Endometrium (tissue), 2 donors: Measurements from ENCODE around the gene SAMSN1.

Source experiments
- FAIRE-seq: peaks from 2 replicates; lab custom pipeline; 2012; peaks lifted over from hg19 to GRCh38; lab: Jason Lieb, UNC
- donor health status: control.
- donor health status: control.

The SAMSN1 gene

DNA sequence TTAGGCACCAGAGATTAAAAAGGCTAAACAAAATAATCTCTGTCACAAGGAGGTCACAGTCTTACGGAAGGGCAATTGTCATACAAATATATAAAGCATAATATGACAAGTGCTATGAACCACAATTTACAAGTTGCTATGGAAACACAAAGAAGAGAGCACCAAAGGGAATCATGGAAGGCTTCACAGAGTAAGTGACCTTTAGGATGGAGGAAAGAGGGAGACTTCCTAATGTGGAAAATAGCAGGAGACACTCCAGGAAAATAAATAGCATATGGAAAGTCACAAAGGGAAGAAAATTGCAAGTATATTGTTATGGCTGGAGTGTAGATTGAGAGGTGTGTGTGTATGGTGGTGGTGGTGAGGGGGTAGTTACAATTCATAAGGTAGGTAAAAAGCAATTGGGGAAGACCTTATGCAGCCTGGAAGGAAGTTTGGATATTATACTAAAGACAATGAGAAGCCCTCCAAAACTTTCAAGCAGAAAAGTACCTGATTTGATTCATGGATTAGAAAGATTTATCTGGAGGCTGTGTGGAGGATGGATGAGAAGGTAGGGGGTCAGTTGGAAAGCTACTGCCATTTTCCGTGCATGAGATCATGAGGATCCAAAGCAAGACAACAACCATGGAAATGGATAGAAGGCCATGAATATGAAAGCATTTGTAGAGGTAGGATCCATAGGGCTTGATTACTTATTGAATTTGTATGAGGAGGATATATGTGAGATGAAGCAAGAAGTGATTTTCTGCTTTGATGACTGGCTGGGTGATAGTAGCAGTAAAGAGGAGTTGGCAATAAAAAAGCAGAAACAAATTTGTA lies 61.7 kb downstream of the SAMSN1 start:
- FAIRE-seq, result no peak

DNA sequence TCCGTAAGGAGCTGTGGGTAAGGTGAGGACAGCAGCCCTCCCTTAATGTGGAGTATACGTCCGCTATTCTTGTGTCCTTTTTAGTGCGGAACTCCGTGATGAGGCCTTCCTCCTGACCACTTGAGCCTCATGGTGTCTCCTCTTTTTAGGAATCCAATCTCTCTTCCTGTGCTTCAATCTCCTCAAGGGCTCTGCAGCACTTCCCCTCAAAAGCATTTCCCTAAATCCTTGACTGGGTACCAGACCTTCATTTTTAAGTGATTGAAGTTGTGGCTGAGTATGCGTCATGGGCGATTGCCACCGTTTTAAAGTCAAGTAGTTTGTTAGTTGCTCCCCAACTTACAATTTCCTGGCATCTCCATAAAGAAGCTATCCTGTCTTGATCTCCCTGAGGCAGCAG lies 62.8 kb downstream of the SAMSN1 start:
- FAIRE-seq, result no peak

DNA sequence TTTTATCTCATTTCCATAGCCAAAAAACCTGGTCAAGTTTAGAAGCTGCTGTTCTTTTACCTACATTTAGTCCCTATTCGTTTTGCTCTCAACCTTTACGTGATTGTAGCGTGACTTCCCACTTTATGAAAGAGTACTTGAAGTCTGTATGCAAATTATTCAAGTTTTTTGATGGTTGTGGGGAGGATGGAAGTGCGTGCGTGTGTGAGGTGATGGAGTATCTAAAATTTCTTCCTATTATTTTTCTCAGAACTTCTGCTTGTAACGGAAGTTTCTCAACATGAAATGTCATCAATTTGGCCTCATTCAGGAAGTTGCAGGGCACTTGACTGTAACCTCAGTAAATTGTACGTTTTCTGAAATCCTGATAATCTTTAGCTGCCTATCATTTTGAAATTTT lies 64.0 kb downstream of the SAMSN1 start:
- no peak for FAIRE-seq

DNA sequence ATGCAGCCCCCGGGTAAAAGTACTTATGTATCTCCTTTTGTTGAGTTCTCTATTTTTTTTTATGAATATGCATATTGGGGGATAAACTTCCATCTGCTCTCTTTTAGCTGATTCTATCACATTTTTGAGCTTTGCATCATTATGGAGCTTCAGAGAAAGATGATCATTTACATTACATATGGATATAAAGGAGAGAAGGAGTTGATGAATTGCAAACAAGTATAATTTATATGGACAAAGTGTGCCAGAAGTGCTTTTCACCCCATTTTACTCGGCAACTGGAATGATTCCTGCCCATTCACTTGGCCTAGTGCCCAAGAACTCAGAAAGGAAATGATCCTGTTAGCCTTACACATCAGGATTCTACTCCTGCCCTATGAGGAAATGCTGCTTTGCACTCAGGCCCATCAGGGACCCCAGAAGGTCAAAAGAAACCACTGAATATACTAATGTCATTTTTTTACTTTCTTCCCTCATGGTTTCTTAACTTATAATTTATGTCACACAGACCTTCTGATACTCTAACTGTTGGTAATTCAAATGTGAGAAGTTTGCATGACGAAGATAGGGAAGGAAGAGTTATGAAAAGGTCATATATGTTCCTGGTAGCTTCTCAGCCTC lies 65.6 kb downstream of the SAMSN1 start:
- no peak for FAIRE-seq

DNA sequence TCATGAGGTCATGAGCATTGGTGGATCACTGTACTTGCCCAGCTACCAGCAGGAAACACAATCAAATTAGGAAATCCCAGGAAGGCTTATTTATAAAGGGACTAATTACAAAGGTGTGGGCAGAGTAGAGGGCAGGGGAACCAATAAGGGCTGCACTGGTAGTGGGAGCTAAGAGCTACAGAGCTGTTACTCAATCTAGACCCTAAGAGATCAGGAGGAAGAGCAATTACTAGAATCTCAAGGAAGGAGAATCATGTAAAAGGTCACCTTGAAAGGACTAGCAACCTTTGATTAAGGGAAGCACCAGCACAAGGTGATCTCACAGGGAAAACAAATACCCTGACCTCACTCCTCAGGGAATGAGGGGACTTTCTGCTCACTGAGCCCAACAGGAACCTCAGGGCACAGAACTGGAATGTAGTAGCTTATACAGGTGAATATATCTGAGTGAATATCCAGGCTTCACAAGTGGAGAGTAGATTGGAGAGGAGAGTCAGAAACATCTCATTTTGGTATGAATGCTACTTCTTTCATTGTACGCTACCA lies 66.8 kb downstream of the SAMSN1 start:
- no peak for FAIRE-seq

DNA sequence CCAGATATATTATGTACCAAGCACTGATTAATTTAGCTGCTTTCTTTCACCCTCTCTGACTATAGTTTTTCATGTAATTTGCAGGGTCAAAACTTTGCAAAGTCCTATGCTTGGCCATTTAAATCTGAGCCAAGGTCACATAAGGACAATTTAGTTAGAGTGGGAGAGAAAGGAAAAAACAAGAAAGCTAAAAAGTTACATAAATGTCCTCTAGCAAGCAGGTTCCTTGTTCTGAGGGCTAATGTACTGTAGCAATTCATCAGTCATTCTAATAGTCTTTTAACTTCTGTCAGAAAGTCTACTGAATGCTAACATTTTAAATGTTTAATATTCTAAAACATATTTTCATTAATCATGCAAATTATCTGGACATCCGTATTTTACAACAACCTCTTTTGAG lies 68.3 kb downstream of the SAMSN1 start:
- FAIRE-seq, result no peak

DNA sequence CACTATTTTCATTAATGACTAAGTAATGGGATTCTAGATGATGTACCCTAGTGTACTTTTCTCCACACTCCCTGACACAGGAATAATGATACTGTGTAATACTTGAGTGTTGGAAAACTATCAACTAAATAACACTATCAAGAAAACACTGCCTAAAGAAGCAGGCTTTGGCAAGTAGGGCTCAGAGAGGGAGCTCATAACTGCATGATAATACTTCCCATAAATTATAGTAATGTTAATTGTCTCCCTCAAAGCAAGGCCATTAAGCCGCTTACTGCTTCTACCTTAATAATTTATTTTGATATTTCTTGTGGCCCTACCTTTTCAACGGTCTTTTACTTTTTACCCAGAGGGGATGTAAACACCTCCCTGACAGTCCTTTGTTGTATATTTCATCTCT lies 69.0 kb downstream of the SAMSN1 start:
- FAIRE-seq, result no peak

DNA sequence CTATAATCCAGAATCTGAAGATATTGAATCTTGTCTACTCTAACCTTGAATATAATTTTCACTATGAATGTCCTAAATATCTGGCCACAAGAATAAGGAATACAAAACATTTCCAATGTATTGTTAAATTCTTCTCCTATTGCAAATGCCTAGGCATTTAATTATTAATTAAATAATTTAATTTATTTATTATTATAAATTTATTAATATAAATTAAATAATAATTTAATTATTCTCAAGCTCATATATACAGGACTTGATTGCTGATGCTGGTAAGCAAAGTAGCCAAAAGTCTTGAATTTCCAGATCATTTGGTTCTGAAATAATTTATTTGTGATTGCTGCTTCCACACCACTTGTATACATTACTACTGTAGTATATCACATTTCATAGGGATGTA lies 71.1 kb downstream of the SAMSN1 start:
- FAIRE-seq, result no peak

DNA sequence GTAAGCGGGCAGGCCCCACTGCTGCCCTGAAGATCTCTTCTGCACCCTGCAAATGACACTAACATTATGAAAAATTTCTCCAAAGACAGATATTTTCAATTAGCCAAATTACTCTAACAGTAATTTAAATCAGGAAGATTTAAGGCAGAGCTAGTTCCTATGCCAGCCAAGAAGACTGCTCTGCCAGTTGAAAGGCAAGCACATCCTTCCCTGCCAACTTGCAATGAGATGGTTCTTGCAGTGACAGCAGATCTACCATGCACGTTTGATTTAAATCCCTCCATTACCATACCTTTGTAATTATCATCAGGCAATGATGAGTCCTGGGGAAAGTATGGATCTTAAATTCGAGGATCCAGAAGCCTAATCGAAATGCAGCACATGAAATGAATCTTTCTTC lies 76.5 kb downstream of the SAMSN1 start:
- FAIRE-seq, result no peak

DNA sequence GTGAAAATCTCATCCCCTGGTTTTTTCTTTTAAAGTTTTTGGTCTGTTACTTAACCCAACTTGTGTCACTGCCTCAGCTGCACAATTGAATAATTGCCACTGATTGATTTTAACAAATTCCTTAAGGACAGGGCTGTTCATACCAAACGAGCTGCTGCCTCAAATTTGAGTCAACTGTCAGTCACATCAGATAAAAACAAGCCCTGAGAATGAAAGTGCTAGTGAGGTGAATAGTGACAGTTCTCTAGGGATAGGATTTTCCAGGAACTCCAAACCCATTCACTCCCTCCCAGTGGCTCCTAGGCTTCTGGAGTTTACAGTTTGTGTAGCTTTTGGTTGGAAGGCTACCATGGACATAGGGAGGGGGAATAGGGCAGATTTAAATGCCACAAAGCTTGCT lies 79.4 kb downstream of the SAMSN1 start:
- FAIRE-seq, result no peak

DNA sequence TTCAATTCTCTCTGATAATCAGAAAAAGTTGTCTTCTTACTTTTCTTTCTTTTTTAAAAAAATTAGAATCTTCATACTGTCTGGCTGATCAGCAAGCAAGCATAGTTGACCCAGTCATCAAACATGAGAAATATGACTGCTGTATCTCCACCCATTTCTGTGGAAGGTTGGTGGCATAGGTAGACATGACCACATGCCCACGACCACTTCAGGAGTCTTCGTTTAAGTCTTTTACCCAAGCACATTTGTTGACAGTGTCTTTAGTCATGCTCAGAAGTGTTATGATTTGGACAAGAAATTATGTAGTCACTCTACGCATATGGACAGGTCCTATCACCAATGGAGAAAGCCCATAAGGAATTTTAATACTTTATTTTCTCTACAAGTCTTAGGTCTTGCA lies 88.4 kb downstream of the SAMSN1 start:
- no peak for FAIRE-seq

DNA sequence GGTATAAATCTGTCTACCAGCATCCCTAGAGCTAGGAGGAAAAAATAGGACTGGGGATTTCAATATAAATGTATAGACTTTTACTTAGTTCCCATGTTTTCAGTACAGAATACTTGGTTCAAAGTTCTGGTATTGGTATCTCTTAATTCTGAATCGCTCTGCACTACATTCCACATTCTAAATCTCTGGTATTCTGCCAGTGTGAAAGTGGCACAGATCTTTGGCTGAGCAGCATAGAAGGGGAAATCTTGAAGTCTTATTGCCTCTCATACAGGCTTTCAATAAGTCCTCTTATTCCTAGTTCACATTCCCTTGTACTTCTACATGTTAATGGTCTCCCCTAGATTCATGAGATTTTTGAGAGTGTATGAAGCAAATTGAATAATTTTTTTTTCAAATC lies 89.2 kb downstream of the SAMSN1 start:
- FAIRE-seq, result no peak

DNA sequence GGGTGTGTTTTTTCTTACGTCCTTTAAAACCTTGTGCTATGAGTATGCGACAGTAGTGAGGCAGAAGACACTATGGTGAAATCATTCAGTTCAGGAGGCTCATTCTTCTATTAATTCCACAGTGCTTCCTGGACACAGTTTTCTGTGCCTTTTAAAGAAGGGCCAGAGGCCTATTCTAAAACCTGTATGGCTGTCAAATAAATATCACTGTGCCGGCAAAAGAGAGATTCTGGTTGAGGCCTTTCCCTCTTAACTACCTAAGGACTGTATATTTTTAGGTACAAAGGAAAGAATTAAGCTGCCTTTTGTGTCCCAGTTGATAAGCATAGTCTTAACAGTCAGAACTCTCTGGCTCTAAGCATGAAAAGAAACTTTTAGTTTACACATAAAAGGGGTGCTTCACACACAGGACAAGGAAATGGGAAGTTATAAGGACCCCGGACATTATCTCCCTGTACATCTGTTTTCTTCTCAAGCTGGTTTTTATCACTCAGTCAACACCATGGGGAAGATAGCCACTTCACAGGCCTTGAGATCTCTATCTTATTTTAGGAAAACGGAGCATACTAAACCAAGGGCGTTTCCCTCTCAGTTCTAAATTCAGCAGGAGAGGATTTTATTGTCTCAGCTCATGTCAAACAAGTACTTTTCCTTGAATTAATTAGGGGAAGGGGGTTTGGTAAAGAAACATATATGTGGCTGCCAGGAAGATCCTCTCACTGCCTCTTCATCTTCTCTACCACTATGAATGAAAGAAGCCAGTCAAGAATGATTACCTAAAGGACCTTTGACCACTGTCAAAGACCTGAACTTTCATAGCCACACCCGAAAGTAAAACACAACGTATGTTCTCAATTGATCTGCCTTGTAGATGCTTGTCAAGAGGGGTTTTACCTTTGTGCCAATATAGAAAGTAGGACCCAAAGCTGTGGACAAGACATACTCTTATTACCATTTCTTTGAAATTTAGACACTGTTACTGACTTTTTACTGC lies 91.8 kb downstream of the SAMSN1 start:
- FAIRE-seq, result no peak

DNA sequence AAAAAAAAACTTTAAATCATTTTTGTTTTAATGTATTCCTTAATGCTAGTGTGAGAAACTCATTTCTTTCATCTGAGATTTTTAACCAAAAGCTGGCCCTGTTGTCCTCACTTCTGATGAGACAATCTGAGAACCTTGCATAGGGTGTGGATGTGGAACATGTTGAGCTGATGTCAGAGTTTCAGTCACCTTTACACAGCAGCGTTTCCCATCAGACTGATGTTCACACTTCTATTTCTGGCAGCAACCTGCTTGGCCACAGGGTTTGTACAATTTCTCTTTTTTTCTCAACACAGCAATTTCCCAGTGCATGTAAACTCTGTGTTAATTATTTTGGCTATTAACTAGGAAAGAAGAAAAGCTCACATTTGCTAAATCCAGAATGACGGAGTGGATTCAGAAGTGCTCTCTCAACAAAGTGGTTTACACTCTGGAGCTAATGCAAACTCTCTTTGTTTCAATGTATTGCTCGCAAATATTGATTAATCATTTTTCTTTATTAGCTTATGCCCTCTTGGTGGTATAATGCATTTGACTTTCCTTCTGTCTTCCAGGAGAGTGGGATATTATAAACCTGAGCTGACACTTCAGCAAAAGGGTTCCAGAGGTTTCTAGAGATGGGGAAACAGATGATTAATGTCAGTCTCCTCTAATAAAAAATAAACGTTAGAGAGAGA lies 92.6 kb downstream of the SAMSN1 start:
- FAIRE-seq, result no peak

DNA sequence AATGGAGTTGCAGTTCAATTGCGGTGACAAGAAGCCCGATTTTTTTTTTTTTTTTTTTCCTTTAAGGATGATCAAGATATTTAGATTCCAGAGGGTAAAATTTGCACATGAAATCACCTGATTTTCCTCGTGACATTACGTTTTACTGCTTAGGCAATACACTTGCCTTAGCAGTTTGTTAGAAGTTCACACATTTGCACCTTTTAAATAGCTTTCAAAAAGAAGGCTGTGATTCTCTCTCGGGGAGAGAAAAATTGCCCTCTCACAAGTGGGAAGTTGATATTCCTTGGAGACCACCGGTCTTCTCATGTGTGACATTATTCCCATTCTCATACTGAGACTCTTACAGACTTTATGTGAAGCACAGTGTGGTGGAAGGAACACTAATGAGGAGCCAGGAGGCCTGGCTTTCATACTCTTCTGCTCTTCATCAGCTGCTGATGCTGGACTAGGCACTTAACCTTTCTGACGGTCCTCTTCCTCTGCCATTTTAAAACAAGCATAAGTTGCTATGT lies 93.3 kb downstream of the SAMSN1 start:
- no peak for FAIRE-seq

DNA sequence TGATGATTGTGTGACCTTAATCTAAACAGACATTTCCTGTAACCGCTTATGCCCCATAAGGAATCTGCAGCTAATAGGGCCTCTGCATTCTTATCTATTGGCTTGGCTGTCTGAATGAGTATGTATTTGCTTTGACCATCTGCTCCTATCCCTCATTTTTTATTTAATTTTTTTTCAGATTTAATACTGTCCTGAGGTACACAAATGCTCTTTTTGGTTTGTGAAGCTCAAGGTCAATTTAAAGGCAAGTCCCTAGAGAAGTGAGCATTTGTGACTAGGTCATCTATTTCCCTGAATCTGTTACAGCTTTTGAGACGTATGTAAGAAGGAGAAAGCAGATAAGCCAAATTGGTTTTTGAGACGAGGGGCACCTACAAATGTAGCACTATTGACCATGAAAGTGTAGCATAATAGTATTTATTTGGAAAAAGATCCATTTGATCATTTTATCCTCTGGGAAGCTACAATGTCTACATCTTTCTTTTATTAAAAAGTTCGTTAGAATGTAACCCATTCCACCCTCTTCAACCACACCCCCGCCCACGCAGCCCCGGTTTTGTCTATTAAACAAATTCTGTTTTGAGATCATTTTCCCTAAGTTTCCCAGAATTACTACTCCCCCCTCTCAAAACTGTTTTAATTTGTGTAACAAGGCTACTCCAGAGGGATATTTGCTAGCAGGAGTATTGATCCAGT lies 93.9 kb downstream of the SAMSN1 start:
- FAIRE-seq, result no peak

DNA sequence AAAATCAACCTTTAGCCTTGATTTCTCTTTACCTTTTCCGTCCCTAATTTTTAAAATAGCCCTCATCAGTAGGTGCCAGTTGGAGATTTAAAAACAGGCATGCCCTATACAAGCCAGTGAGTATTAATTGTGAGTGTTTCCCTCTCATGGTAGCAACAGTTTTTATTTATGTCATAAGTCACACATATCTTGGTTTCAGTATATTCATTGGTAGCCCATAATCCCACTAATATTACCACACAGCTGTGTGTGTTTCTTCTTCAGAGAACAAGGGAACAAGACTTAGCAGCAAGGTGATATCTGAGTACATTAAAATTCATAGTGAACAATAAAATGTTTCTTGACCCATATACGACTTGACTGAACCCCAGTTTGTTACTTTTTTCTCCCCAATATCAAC lies 94.6 kb downstream of the SAMSN1 start:
- FAIRE-seq, result no peak

DNA sequence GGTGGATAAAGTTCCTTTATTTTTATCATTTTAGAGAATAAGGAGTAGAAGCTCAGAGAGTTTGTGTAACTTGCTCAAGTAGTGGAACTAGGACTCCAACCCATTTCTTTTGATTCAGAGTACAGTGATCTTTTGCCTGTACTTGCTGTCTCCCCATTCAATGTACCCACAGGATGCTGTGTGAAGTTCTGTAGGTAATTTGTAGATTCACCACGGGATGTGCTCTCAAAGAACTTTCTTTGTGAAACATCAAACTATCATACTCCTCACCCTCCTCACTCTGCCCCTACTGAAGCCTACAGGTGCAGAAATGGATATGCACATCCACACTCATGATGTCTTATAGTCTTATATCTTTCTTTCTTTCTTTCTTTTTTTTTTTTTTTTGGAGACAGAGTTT lies 97.3 kb downstream of the SAMSN1 start:
- FAIRE-seq, result no peak

DNA sequence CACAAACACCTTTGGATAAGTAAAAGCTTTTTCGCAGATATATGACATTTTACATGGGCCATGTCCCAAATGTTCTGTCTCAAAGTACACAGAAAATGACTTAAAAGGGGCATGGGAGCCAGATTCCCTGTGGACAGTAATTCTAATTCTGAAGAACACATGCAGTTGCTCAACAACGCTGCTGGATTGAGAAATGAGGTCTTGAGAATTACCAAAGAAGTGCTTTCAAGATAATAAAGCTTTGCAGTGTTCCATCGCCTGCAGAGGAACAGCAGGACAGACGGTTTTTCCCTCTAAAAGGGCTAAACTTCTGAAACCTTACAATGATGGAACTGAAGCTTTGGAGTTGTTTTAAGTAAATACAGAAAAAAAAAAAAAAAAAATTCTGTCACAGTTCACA lies 107.9 kb downstream of the SAMSN1 start:
- no peak for FAIRE-seq

DNA sequence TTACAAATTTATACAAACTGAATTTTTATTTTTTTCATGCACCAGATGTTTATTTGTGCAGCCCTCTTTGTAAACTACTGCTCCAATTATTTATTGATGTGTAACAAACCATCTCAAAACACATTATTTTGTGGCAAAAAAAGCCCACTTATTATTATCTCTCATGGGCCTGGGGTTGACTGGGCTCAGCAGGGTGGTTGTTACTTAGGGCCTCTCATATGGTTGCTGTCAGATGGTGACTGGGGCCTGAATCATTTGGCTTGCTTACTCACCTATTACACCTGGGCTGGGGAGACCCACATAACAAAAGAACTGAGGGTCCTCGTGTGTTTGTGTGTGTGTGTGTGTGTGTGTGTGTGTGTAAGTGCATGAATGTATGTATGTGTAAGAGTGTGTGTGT lies 110.7 kb downstream of the SAMSN1 start:
- no peak for FAIRE-seq
